HepG2 (cell line): ENCODE data around the gene CSTPP1. TPM values are rescaled to one million over a fixed set of nuclear protein-coding genes. Genes with fewer than 3 reads are reported as not detected.
A peak's percentile ranks its signal among the peaks of the same experiment; 100 is the strongest.

Experiments used
- ATF7-NPFF ChIP-seq: sonication (generic); formaldehyde crosslinking; IDR thresholded peaks from 2 replicates; pipeline ENCODE4 v1.8.1; 2023; ENCODE audit warnings: mild to moderate bottlenecking, low read depth, missing genetic modification reagents, moderate library complexity
- GABPB1 ChIP-seq: IDR thresholded peaks from 2 replicates; pipeline ENCODE4 v1.6.1; 2016; ENCODE audit warnings: mild to moderate bottlenecking, missing genetic modification reagents, moderate library complexity, missing compliant biosample characterization
- LCORL ChIP-seq, 2 experiments: fragments of 450-650 bp in 1 of 2; sonication (generic) in 1 of 2; formaldehyde crosslinking in 1 of 2; IDR thresholded peaks; 2 replicates each; pipeline versions ENCODE4 v1.5.0 to v1.6.1; 2017 to 2020; ENCODE audit warnings: antibody characterized with exemption in 1 of 2, missing genetic modification reagents in 1 of 2
- MBNL3 ChIP-seq: fragments of 250-450 bp; sonication (Bioruptor Pico); conservative IDR thresholded peaks from 2 replicates; pipeline ENCODE4 v1.8.0; 2022; ENCODE audit warnings: mild to moderate bottlenecking, inconsistent platforms
- PRMT3 ChIP-seq: sonication (generic); formaldehyde crosslinking; IDR thresholded peaks from 2 replicates; pipeline ENCODE4 v1.8.1; 2022; ENCODE audit warnings: low read depth, mild to moderate bottlenecking, moderate library complexity, missing genetic modification reagents, borderline replicate concordance
- RBFOX2 ChIP-seq: fragments of 200-400 bp; formaldehyde crosslinking; IDR thresholded peaks from 2 replicates; pipeline ENCODE4 v1.6.1; 2017; ENCODE audit warnings: low read depth, mild to moderate bottlenecking, low read length
- SAFB2 ChIP-seq: sonication (generic); formaldehyde crosslinking; IDR thresholded peaks from 2 replicates; pipeline ENCODE4 v1.5.1; 2020; ENCODE audit warnings: missing genetic modification reagents, low read depth, mild to moderate bottlenecking, borderline replicate concordance
- ZFP62 ChIP-seq: sonication (generic); formaldehyde crosslinking; IDR thresholded peaks from 2 replicates; pipeline ENCODE4 v1.4.0; 2020; ENCODE audit warnings: missing genetic modification reagents
- ZNF446 ChIP-seq: sonication (generic); formaldehyde crosslinking; IDR thresholded peaks from 2 replicates; pipeline ENCODE4 v1.5.0; 2020; ENCODE audit warnings: mild to moderate bottlenecking, missing genetic modification reagents
- ZNF777 ChIP-seq: sonication (generic); formaldehyde crosslinking; IDR thresholded peaks from 2 replicates; pipeline ENCODE4 v1.4.0; 2020; ENCODE audit warnings: missing genetic modification reagents
- polyA plus RNA-seq, 8 experiments: library from polyadenylated mRNA; depleted of rRNA in 3 of 8; stranded (reverse) in 7 of 8; unstranded in 1 of 8; fragments of >200 nt; fragmentation: Illumina TruSeq in 4 of 8; extraction: Trizol in 4 of 8; gene quantifications; 2 replicates each; pipeline versions ENCODE4 v1.2.1 to v1.2.3, GENCODE V29; 2011 to 2016; ENCODE audit warnings: low read depth in 4 of 8, missing spikeins in 1 of 8, mixed read lengths in 1 of 8; ENCODE audit not compliant: insufficient read depth in 1 of 8
- total RNA-seq, 5 experiments: library from RNA; depleted of rRNA; stranded (reverse); fragments of >200 nt; fragmentation: Illumina TruSeq; extraction: Trizol; gene quantifications; 2 replicates each; pipeline ENCODE4 v1.2.3, GENCODE V29; 2016; ENCODE audit warnings: low read depth in 1 of 5
- TF ChIP-seq, protein P1 (sequence below): IDR thresholded peaks from 2 replicates; pipeline ENCODE4 v1.6.1; 2016; ENCODE audit warnings: missing compliant biosample characterization, missing genetic modification reagents, borderline replicate concordance
- TF ChIP-seq, protein P2 (sequence below): sonication (generic); formaldehyde crosslinking; IDR thresholded peaks from 2 replicates; pipeline ENCODE4 v1.9.0; 2021; ENCODE audit warnings: missing genetic modification reagents, borderline replicate concordance
- TF ChIP-seq, protein P3 (sequence below): sonication (generic); formaldehyde crosslinking; IDR thresholded peaks from 2 replicates; pipeline ENCODE4 v1.4.0; 2020; ENCODE audit warnings: mild to moderate bottlenecking, missing genetic modification reagents
- TF ChIP-seq, protein P4 (sequence below), 2 experiments: sonication (generic) in 1 of 2; formaldehyde crosslinking in 1 of 2; IDR thresholded peaks; 2 replicates each; pipeline versions ENCODE4 v1.4.0 to v1.6.1; 2018 to 2020; ENCODE audit warnings: missing genetic modification reagents in 2 of 2, borderline replicate concordance in 1 of 2, low read depth in 1 of 2, mild to moderate bottlenecking in 1 of 2, missing biosample characterization in 1 of 2
- TF ChIP-seq, protein P5 (sequence below): sonication (generic); formaldehyde crosslinking; IDR thresholded peaks from 2 replicates; pipeline ENCODE4 v1.4.0; 2020; ENCODE audit warnings: missing genetic modification reagents
- TF ChIP-seq, protein P6 (sequence below): sonication (generic); formaldehyde crosslinking; conservative IDR thresholded peaks from 2 replicates; pipeline ENCODE4 v1.8.0; 2022; ENCODE audit warnings: mild to moderate bottlenecking, moderate library complexity, missing genetic modification reagents

The CSTPP1 gene
- total and polyA plus RNA-seq, 2 of the 13 experiments (the other 11 are each of a cell fraction or from before 2014, with no cell fraction given), result 12.3 to 14.6 TPM

DNA sequence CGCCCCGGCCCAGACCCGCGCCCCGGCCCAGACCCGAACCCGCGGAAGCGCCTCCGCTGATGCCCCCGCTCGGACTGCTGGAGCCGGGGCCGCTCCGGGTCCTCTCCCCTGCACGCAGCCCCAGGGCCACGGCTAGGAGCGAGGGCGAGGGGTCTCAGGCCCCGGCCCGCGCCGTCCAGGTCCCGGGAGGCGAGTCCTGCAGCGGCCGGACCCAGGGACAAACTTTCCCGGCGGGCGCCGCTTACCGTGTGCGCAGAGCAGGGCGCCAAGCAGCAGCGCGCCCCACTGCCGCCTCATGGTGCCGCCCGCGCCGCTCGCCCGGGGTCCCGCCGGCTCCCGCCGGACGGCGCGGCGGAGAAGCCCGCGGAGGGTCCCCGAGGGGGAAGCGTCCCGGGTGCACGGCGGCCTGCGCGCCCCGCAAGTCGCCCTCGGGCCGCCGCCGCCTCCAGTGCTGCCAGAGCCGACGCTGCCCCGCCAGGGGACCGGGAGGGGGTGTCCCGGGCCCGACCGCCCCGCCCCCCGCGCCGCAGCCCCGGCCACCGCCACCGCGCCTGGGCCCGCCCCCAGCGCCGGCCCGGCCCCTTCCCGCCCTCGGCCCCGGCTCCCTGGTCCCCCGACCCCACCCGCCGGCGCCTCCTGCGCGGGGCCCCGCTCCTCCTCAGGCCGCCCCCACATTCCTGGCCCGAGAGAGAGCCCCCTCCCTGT lies 18.3 kb upstream of the CSTPP1 start, which contains the start of gene LRP4 (continued):
- TF ChIP-seq, protein P1, sequence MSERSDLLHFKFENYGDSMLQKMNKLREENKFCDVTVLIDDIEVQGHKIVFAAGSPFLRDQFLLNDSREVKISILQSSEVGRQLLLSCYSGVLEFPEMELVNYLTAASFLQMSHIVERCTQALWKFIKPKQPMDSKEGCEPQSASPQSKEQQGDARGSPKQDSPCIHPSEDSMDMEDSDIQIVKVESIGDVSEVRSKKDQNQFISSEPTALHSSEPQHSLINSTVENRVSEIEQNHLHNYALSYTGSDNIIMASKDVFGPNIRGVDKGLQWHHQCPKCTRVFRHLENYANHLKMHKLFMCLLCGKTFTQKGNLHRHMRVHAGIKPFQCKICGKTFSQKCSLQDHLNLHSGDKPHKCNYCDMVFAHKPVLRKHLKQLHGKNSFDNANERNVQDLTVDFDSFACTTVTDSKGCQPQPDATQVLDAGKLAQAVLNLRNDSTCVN (CRISPR knock-in tag), result no peak
- TF ChIP-seq ATF7-NPFF (CRISPR knock-in tag) (peak; percentile 34; the same call in 1 of the 2 replicates), PRMT3 (CRISPR knock-in tag) (no peak), MBNL3 (CRISPR knock-in tag) (no peak), RBFOX2 (peak; percentile 61), SAFB2 (no peak), LCORL (IDR thresholded peaks at IDR 0.05) (no peak), LCORL (CRISPR knock-in tag; IDR thresholded peaks at IDR 0.05) (0 out of 2 replicates have a peak, but pooled peaks have one; percentile 2), ZNF446 (0 out of 2 replicates have a peak, but pooled peaks have one; percentile 8), ZFP62 (CRISPR knock-in tag) (no peak), ZNF777 (CRISPR knock-in tag) (peak; percentile 97), GABPB1 (CRISPR knock-in tag) (peak; percentile 50; the same call in 1 of the 2 replicates)
- TF ChIP-seq, protein P2, sequence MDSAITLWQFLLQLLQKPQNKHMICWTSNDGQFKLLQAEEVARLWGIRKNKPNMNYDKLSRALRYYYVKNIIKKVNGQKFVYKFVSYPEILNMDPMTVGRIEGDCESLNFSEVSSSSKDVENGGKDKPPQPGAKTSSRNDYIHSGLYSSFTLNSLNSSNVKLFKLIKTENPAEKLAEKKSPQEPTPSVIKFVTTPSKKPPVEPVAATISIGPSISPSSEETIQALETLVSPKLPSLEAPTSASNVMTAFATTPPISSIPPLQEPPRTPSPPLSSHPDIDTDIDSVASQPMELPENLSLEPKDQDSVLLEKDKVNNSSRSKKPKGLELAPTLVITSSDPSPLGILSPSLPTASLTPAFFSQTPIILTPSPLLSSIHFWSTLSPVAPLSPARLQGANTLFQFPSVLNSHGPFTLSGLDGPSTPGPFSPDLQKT, result no peak
- TF ChIP-seq, protein P3, sequence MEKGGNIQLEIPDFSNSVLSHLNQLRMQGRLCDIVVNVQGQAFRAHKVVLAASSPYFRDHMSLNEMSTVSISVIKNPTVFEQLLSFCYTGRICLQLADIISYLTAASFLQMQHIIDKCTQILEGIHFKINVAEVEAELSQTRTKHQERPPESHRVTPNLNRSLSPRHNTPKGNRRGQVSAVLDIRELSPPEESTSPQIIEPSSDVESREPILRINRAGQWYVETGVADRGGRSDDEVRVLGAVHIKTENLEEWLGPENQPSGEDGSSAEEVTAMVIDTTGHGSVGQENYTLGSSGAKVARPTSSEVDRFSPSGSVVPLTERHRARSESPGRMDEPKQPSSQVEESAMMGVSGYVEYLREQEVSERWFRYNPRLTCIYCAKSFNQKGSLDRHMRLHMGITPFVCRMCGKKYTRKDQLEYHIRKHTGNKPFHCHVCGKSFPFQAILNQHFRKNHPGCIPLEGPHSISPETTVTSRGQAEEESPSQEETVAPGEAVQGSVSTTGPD (CRISPR knock-in tag), result no peak
- TF ChIP-seq, protein P4, sequence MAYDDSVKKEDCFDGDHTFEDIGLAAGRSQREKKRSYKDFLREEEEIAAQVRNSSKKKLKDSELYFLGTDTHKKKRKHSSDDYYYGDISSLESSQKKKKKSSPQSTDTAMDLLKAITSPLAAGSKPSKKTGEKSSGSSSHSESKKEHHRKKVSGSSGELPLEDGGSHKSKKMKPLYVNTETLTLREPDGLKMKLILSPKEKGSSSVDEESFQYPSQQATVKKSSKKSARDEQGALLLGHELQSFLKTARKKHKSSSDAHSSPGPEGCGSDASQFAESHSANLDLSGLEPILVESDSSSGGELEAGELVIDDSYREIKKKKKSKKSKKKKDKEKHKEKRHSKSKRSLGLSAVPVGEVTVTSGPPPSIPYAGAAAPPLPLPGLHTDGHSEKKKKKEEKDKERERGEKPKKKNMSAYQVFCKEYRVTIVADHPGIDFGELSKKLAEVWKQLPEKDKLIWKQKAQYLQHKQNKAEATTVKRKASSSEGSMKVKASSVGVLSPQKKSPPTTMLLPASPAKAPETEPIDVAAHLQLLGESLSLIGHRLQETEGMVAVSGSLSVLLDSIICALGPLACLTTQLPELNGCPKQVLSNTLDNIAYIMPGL (CRISPR knock-in tag; IDR thresholded peaks at IDR 0.05; ENCODE audit: borderline replicate concordance in 1 of 2, low read depth in 1 of 2), result peak; percentile 63 to 78; a peak in 2 of 4 replicates
- TF ChIP-seq, protein P5, sequence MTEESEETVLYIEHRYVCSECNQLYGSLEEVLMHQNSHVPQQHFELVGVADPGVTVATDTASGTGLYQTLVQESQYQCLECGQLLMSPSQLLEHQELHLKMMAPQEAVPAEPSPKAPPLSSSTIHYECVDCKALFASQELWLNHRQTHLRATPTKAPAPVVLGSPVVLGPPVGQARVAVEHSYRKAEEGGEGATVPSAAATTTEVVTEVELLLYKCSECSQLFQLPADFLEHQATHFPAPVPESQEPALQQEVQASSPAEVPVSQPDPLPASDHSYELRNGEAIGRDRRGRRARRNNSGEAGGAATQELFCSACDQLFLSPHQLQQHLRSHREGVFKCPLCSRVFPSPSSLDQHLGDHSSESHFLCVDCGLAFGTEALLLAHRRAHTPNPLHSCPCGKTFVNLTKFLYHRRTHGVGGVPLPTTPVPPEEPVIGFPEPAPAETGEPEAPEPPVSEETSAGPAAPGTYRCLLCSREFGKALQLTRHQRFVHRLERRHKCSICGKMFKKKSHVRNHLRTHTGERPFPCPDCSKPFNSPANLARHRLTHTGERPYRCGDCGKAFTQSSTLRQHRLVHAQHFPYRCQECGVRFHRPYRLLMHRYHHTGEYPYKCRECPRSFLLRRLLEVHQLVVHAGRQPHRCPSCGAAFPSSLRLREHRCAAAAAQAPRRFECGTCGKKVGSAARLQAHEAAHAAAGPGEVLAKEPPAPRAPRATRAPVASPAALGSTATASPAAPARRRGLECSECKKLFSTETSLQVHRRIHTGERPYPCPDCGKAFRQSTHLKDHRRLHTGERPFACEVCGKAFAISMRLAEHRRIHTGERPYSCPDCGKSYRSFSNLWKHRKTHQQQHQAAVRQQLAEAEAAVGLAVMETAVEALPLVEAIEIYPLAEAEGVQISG, result peak; percentile 51; the same call in 1 of the 2 replicates
- TF ChIP-seq, protein P6, sequence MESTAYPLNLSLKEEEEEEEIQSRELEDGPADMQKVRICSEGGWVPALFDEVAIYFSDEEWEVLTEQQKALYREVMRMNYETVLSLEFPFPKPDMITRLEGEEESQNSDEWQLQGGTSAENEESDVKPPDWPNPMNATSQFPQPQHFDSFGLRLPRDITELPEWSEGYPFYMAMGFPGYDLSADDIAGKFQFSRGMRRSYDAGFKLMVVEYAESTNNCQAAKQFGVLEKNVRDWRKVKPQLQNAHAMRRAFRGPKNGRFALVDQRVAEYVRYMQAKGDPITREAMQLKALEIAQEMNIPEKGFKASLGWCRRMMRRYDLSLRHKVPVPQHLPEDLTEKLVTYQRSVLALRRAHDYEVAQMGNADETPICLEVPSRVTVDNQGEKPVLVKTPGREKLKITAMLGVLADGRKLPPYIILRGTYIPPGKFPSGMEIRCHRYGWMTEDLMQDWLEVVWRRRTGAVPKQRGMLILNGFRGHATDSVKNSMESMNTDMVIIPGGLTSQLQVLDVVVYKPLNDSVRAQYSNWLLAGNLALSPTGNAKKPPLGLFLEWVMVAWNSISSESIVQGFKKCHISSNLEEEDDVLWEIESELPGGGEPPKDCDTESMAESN (CRISPR knock-in tag), result peak; percentile 39; the same call in 1 of the 2 replicates
